Measurements from ENCODE around the gene LLGL2.

LLGL2 gene

GRCh38 chr17:75552425-75553294 is 27.2 kb downstream of the LLGL2 start:
- ChIA-PET POLR2A (interaction anchor here (0.6 to 1.0 kb wide), 2 partner anchors 36 to 65 kb away, joined by 4 read pairs; no protein-coding TSS in a partner anchor), CTCF (interaction anchor here (0.6 to 2.0 kb wide), 10 partner anchors 7 to 93 kb away, joined by 3 to 5 read pairs (median 3); partner anchors contain the start of genes MYO15B and SMIM5)
- WGBS (ENCODE audit: insufficient coverage): 95% methylated on average over 10 of the region's 14 CpGs
- Histone ChIP-seq H3K36me3 (ENCODE audit: control insufficient read depth in 4 of 4, insufficient read depth in 4 of 4, low read length in 3 of 4) (no peaks in the 10 kb centered on the region), H3K27me3 (replicated peaks in 2 of 5; ENCODE audit: control insufficient read depth in 4 of 5, insufficient read depth in 5 of 5, low read length in 4 of 5) (no peaks in the 10 kb centered on the region), H3K4me1 (ENCODE audit: control extremely low read depth in 1 of 4, control insufficient read depth in 4 of 4, insufficient read depth in 4 of 4, low read length in 3 of 4) (peaks cover 0 to 11% (median 0%) of the 10 kb centered on the region in 4 experiments), H3K27ac (ENCODE audit: insufficient read depth in 1 of 2, low read depth in 1 of 2, low read length in 2 of 2, poor library complexity in 1 of 2, severe bottlenecking in 2 of 2) (peak overlapping the region in 1 of 2 experiments; percentile 19), H3K4me3 (ENCODE audit: control insufficient read depth in 1 of 7, extremely low read depth in 1 of 7, insufficient read depth in 4 of 7, low read depth in 2 of 7, low read length in 6 of 7) (no peak overlapping the region), H3K9me3 (ENCODE audit: control extremely low read depth in 1 of 5, control insufficient read depth in 4 of 5, insufficient read depth in 2 of 5, low read depth in 1 of 5, low read length in 4 of 5) (no peaks in the 10 kb centered on the region)
- no peak for DNase-seq

GRCh38 chr17:75553295-75554110 is 28.0 kb downstream of the LLGL2 start:
- Histone ChIP-seq H3K27ac (ENCODE audit: insufficient read depth in 1 of 2, low read depth in 1 of 2, low read length in 2 of 2, poor library complexity in 1 of 2, severe bottlenecking in 2 of 2) (peak overlapping the region in 1 of 2 experiments; percentile 40), H3K9me3 (ENCODE audit: control extremely low read depth in 1 of 5, control insufficient read depth in 4 of 5, insufficient read depth in 2 of 5, low read depth in 1 of 5, low read length in 4 of 5) (no peaks in the 10 kb centered on the region), H3K36me3 (ENCODE audit: control insufficient read depth in 4 of 4, insufficient read depth in 4 of 4, low read length in 3 of 4) (peaks cover 0 to 3% (median 0%) of the 10 kb centered on the region in 4 experiments), H3K4me3 (ENCODE audit: control insufficient read depth in 1 of 7, extremely low read depth in 1 of 7, insufficient read depth in 4 of 7, low read depth in 2 of 7, low read length in 6 of 7) (no peak overlapping the region), H3K27me3 (replicated peaks in 2 of 5; ENCODE audit: control insufficient read depth in 4 of 5, insufficient read depth in 5 of 5, low read length in 4 of 5) (no peaks in the 10 kb centered on the region), H3K4me1 (ENCODE audit: control extremely low read depth in 1 of 4, control insufficient read depth in 4 of 4, insufficient read depth in 4 of 4, low read length in 3 of 4) (peaks cover 0 to 11% (median 0%) of the 10 kb centered on the region in 4 experiments)
- CTCF ChIA-PET: interaction anchor here (0.6 to 2.0 kb wide), 6 partner anchors 18 to 93 kb away, joined by 3 to 5 read pairs (median 4); partner anchors contain the start of genes MYO15B and SMIM5
- peak; percentile 40 to 80 (median 69) for DNase-seq
- POLR2A ChIA-PET: interaction anchor here (1.0 kb wide), 1 partner anchor 35 kb away, joined by 4 read pairs; no protein-coding TSS in a partner anchor
- 64% methylated on average over 5 of the region's 8 CpGs for WGBS (ENCODE audit: insufficient coverage)

GRCh38 chr17:75555679-75556153 is 30.2 kb downstream of the LLGL2 start:
- Histone ChIP-seq H3K27me3 (replicated peaks in 2 of 5; ENCODE audit: control insufficient read depth in 4 of 5, insufficient read depth in 5 of 5, low read length in 4 of 5) (no peaks in the 10 kb centered on the region), H3K36me3 (ENCODE audit: control insufficient read depth in 4 of 4, insufficient read depth in 4 of 4, low read length in 3 of 4) (peaks cover 0 to 3% (median 0%) of the 10 kb centered on the region in 4 experiments), H3K4me1 (ENCODE audit: control extremely low read depth in 1 of 4, control insufficient read depth in 4 of 4, insufficient read depth in 4 of 4, low read length in 3 of 4) (peaks cover 0 to 11% (median 0%) of the 10 kb centered on the region in 4 experiments), H3K4me3 (ENCODE audit: control insufficient read depth in 1 of 7, extremely low read depth in 1 of 7, insufficient read depth in 4 of 7, low read depth in 2 of 7, low read length in 6 of 7) (no peak overlapping the region), H3K27ac (ENCODE audit: insufficient read depth in 1 of 2, low read depth in 1 of 2, low read length in 2 of 2, poor library complexity in 1 of 2, severe bottlenecking in 2 of 2) (no peak overlapping the region), H3K9me3 (ENCODE audit: control extremely low read depth in 1 of 5, control insufficient read depth in 4 of 5, insufficient read depth in 2 of 5, low read depth in 1 of 5, low read length in 4 of 5) (no peaks in the 10 kb centered on the region)
- no peak for DNase-seq
- 92% methylated on average over 18 of the region's 21 CpGs for WGBS (ENCODE audit: insufficient coverage)
- POLR2A ChIA-PET: no interaction called here
- CTCF ChIA-PET: no interaction called here

- CTCF ChIA-PET: interaction anchor here (1.4 to 1.6 kb wide), 2 partner anchors 14 to 31 kb away, joined by 4 to 5 read pairs; partner anchors contain the start of gene MYO15B
- WGBS (ENCODE audit: insufficient coverage): 95% methylated on average over 11 of the region's 15 CpGs
These were observed 31.8 kb downstream of the LLGL2 start for GRCh38 chr17:75557075-75557851.

GRCh38 chr17:75557852-75558665 is 32.6 kb downstream of the LLGL2 start:
- no peak for DNase-seq
- ChIA-PET POLR2A (no interaction called here), CTCF (interaction anchor here (0.8 to 1.6 kb wide), 4 partner anchors 13 to 148 kb away, joined by 3 to 5 read pairs (median 4); partner anchors contain the start of gene MYO15B)
- H3K27me3 ChIP-seq (replicated peaks in 2 of 5; ENCODE audit: control insufficient read depth in 4 of 5, insufficient read depth in 5 of 5, low read length in 4 of 5): no peaks in the 10 kb centered on the region
- 96% methylated on average over 18 of the region's 18 CpGs for WGBS (ENCODE audit: insufficient coverage)
- H3K36me3 ChIP-seq (ENCODE audit: control insufficient read depth in 4 of 4, insufficient read depth in 4 of 4, low read length in 3 of 4): peaks cover 0 to 4% (median 1%) of the 10 kb centered on the region in 4 experiments
- no peaks in the 10 kb centered on the region for H3K9me3 ChIP-seq (ENCODE audit: control extremely low read depth in 1 of 5, control insufficient read depth in 4 of 5, insufficient read depth in 2 of 5, low read depth in 1 of 5, low read length in 4 of 5)
- H3K27ac ChIP-seq (ENCODE audit: insufficient read depth in 1 of 2, low read depth in 1 of 2, low read length in 2 of 2, poor library complexity in 1 of 2, severe bottlenecking in 2 of 2): no peak overlapping the region
- H3K4me3 ChIP-seq (ENCODE audit: control insufficient read depth in 1 of 7, extremely low read depth in 1 of 7, insufficient read depth in 4 of 7, low read depth in 2 of 7, low read length in 6 of 7): no peak overlapping the region
- peaks cover 0 to 7% (median 0%) of the 10 kb centered on the region in 4 experiments for H3K4me1 ChIP-seq (ENCODE audit: control extremely low read depth in 1 of 4, control insufficient read depth in 4 of 4, insufficient read depth in 4 of 4, low read length in 3 of 4)

More at GRCh38 chr17:75557075-75557851, 31.8 kb downstream of the LLGL2 start:
- Histone ChIP-seq H3K4me3 (ENCODE audit: control insufficient read depth in 1 of 7, extremely low read depth in 1 of 7, insufficient read depth in 4 of 7, low read depth in 2 of 7, low read length in 6 of 7) (no peak overlapping the region), H3K4me1 (ENCODE audit: control extremely low read depth in 1 of 4, control insufficient read depth in 4 of 4, insufficient read depth in 4 of 4, low read length in 3 of 4) (peaks cover 0 to 11% (median 0%) of the 10 kb centered on the region in 4 experiments), H3K27ac (ENCODE audit: insufficient read depth in 1 of 2, low read depth in 1 of 2, low read length in 2 of 2, poor library complexity in 1 of 2, severe bottlenecking in 2 of 2) (no peak overlapping the region), H3K9me3 (ENCODE audit: control extremely low read depth in 1 of 5, control insufficient read depth in 4 of 5, insufficient read depth in 2 of 5, low read depth in 1 of 5, low read length in 4 of 5) (no peaks in the 10 kb centered on the region), H3K36me3 (ENCODE audit: control insufficient read depth in 4 of 4, insufficient read depth in 4 of 4, low read length in 3 of 4) (peaks cover 0 to 3% (median 0%) of the 10 kb centered on the region in 4 experiments), H3K27me3 (replicated peaks in 2 of 5; ENCODE audit: control insufficient read depth in 4 of 5, insufficient read depth in 5 of 5, low read length in 4 of 5) (no peaks in the 10 kb centered on the region)
- POLR2A ChIA-PET: no interaction called here
- no peak for DNase-seq

All from common myeloid progenitor, CD34-positive (primary cell).